GM23248 (cell line): Measurements from ENCODE around the gene NTNG1. TPM values are rescaled to one million over a fixed set of nuclear protein-coding genes. Genes with fewer than 3 reads are reported as not detected.

Source experiments
- DNase-seq: peaks from one replicate; pipeline ENCODE4 v3.0.0-alpha.2; 2015
- H2AFZ ChIP-seq: fragments of 200-600 bp; sonication (generic); 2 replicates; pipeline ENCODE4 v1.6.1; 2016; ENCODE audit warnings: antibody characterized with exemption
- H3F3A ChIP-seq: fragments of 200-600 bp; sonication (generic); 2 replicates; pipeline ENCODE4 v1.6.1; 2016; ENCODE audit warnings: mild to moderate bottlenecking, antibody characterized with exemption, mixed run types; ENCODE audit not compliant: insufficient read depth
- H3K27ac ChIP-seq: fragments of 200-600 bp; sonication (generic); 2 replicates; pipeline ENCODE4 v1.5.1; 2016; ENCODE audit warnings: mild to moderate bottlenecking
- H3K27me3 ChIP-seq: fragments of 200-600 bp; sonication (generic); replicated peaks from 2 replicates; pipeline ENCODE4 v1.6.1; 2016; ENCODE audit warnings: mild to moderate bottlenecking; ENCODE audit not compliant: insufficient read depth
- H3K36me3 ChIP-seq: fragments of 200-600 bp; sonication (generic); 2 replicates; pipeline ENCODE4 v1.6.1; 2016; ENCODE audit warnings: low read depth, mild to moderate bottlenecking
- H3K4me1 ChIP-seq: fragments of 200-600 bp; sonication (generic); 2 replicates; pipeline ENCODE4 v1.6.1; 2016; ENCODE audit warnings: mild to moderate bottlenecking; ENCODE audit not compliant: insufficient read depth
- H3K4me2 ChIP-seq: fragments of 200-600 bp; sonication (generic); one replicate; pipeline ENCODE4 v1.6.1; 2016; ENCODE audit warnings: mild to moderate bottlenecking; ENCODE audit not compliant: unreplicated experiment
- H3K4me3 ChIP-seq: fragments of 200-600 bp; sonication (generic); 2 replicates; pipeline ENCODE4 v1.5.1; 2016; ENCODE audit warnings: mild to moderate bottlenecking
- H3K79me2 ChIP-seq: fragments of 200-600 bp; sonication (generic); 2 replicates; pipeline ENCODE4 v1.6.1; 2016; ENCODE audit warnings: mild to moderate bottlenecking; ENCODE audit not compliant: insufficient read depth
- H3K9ac ChIP-seq: fragments of 200-600 bp; sonication (generic); 2 replicates; pipeline ENCODE4 v1.6.1; 2016; ENCODE audit warnings: mild to moderate bottlenecking
- H3K9me2 ChIP-seq: fragments of 200-600 bp; sonication (generic); 2 replicates; pipeline ENCODE4 v1.6.1; 2016; ENCODE audit warnings: mixed run types, mild to moderate bottlenecking, moderate library complexity; ENCODE audit not compliant: insufficient read depth
- H3K9me3 ChIP-seq: fragments of 200-600 bp; sonication (generic); one replicate; pipeline ENCODE4 v1.6.1; 2017; ENCODE audit warnings: low read depth
- H4K20me1 ChIP-seq: fragments of 200-600 bp; sonication (generic); 2 replicates; pipeline ENCODE4 v1.6.0; 2016; ENCODE audit not compliant: insufficient read depth
- EZH2 ChIP-seq: fragments of 200-600 bp; sonication (generic); IDR thresholded peaks from 2 replicates; pipeline ENCODE4 v1.6.1; 2018; ENCODE audit warnings: antibody characterized with exemption, mild to moderate bottlenecking; ENCODE audit not compliant: insufficient read depth, poor library complexity, severe bottlenecking
- EZH2phosphoT487 ChIP-seq: fragments of 200-600 bp; sonication (generic); IDR thresholded peaks from 2 replicates; pipeline ENCODE4 v1.6.1; 2018; ENCODE audit warnings: antibody characterized with exemption, moderate library complexity, mild to moderate bottlenecking, low read depth; ENCODE audit not compliant: insufficient read depth
- WGBS, 2 experiments: methylation state at CpG; one replicate each; pipeline ENCODE4 v1.1.6; 2015 to 2017; ENCODE audit warnings: low lambda C conversion rate in 2 of 2, low coverage in 1 of 2; ENCODE audit errors: missing lambda C conversion rate in 2 of 2; 5-methylcytosine and 5-hydroxymethylcytosine counted together
- in situ Hi-C: fragments of 300-500 bp; cut with MboI; formaldehyde crosslinking; loops from 2 replicates; pipeline ENCODE4 v1.15.0; 2020
- polyA plus RNA-seq: library from polyadenylated mRNA; unstranded; fragments of >200 nt; fragmentation: Nextera tagmentation; extraction: Ambion mirVana; gene quantifications from 2 replicates; pipeline ENCODE4 v1.2.1, GENCODE V29; 2016
- total RNA-seq: library from RNA; depleted of rRNA; stranded (reverse); fragments of >200 nt; shearing (Covaris generic); gene quantifications from 2 replicates; pipeline ENCODE4 v1.2.3, GENCODE V29; 2014

NTNG1 gene
- total and polyA plus RNA-seq, 2 experiments from 2014 or later: 14.4 to 16.0 TPM

GRCh38 chr1:107525961-107526360 lies 385.1 kb downstream of the NTNG1 start:
- Histone ChIP-seq H3K4me2 (no peak overlapping the region), H3K27me3 (no peaks in the 10 kb centered on the region), H3K9ac (no peak overlapping the region), H3K9me2 (no peaks in the 10 kb centered on the region), H3K4me1 (peaks cover 25% of the 10 kb centered on the region), H4K20me1 (no peaks in the 10 kb centered on the region), H3K9me3 (no peaks in the 10 kb centered on the region), H2AFZ (no peak overlapping the region), H3F3A (peaks cover 14% of the 10 kb centered on the region; the same call in 1 of the 2 replicates), H3K36me3 (no peaks in the 10 kb centered on the region), H3K79me2 (no peaks in the 10 kb centered on the region), H3K4me3 (no peak overlapping the region), H3K27ac (no peak overlapping the region)
- in situ Hi-C loops: loop anchor here (25.0 kb wide), 1 partner anchor 211 kb away; no protein-coding TSS in a partner anchor
- no peak for DNase-seq
- WGBS, 2 experiments: 80 to 83% methylated on average over 2 of the region's 2 CpGs
- TF ChIP-seq EZH2 (no peak), EZH2phosphoT487 (no peak)

GRCh38 chr1:107526524-107527198 lies 385.8 kb downstream of the NTNG1 start:
- H3F3A ChIP-seq: peaks cover 14% of the 10 kb centered on the region; the same call in 1 of the 2 replicates
- H3K4me2 ChIP-seq: no peak overlapping the region
- no peak overlapping the region for H2AFZ ChIP-seq
- no peaks in the 10 kb centered on the region for H4K20me1 ChIP-seq
- in situ Hi-C loops: loop anchor here (25.0 kb wide), 1 partner anchor 211 kb away; no protein-coding TSS in a partner anchor
- H3K79me2 ChIP-seq: no peaks in the 10 kb centered on the region
- no peaks in the 10 kb centered on the region for H3K9me3 ChIP-seq
- H3K4me3 ChIP-seq: no peak overlapping the region
- no peak for DNase-seq
- no peaks in the 10 kb centered on the region for H3K36me3 ChIP-seq
- H3K9ac ChIP-seq: no peak overlapping the region
- WGBS, 2 experiments: 79 to 80% methylated on average over 2 of the region's 2 CpGs
- H3K27ac ChIP-seq: no peak overlapping the region
- H3K9me2 ChIP-seq: no peaks in the 10 kb centered on the region
- no peaks in the 10 kb centered on the region for H3K27me3 ChIP-seq
- H3K4me1 ChIP-seq: peaks cover 29% of the 10 kb centered on the region
- TF ChIP-seq EZH2phosphoT487: no peak
- TF ChIP-seq EZH2: no peak

GRCh38 chr1:107529511-107530149 lies 388.8 kb downstream of the NTNG1 start:
- peak; percentile 78 for DNase-seq
- Histone ChIP-seq H3K9ac (0 out of 2 replicates have a peak overlapping the region, but pooled peaks have one; percentile 12), H3K4me1 (peaks cover 32% of the 10 kb centered on the region), H3K9me2 (no peaks in the 10 kb centered on the region), H3K27ac (peak overlapping the region; percentile 67), H2AFZ (no peak overlapping the region), H3K4me3 (no peak overlapping the region), H3K79me2 (no peaks in the 10 kb centered on the region), H4K20me1 (no peaks in the 10 kb centered on the region), H3K9me3 (no peaks in the 10 kb centered on the region), H3F3A (peaks cover 14% of the 10 kb centered on the region; the same call in 1 of the 2 replicates), H3K36me3 (no peaks in the 10 kb centered on the region), H3K27me3 (no peaks in the 10 kb centered on the region), H3K4me2 (no peak overlapping the region)
- in situ Hi-C loops: loop anchor here (25.0 kb wide), 1 partner anchor 208 kb away; no protein-coding TSS in a partner anchor
- WGBS, 2 experiments: 12 to 18% methylated on average over 6 of the region's 6 CpGs
- TF ChIP-seq EZH2phosphoT487: no peak
- TF ChIP-seq EZH2: no peak

- peak; percentile 86 for DNase-seq
- Histone ChIP-seq H3F3A (peaks cover 7% of the 10 kb centered on the region; the same call in 1 of the 2 replicates), H3K9me3 (no peaks in the 10 kb centered on the region), H4K20me1 (no peaks in the 10 kb centered on the region), H3K4me2 (peak overlapping the region; percentile 50), H3K36me3 (no peaks in the 10 kb centered on the region), H2AFZ (no peak overlapping the region), H3K9me2 (no peaks in the 10 kb centered on the region), H3K27ac (peak overlapping the region; percentile 67), H3K9ac (0 out of 2 replicates have a peak overlapping the region, but pooled peaks have one; percentile 12), H3K4me1 (peaks cover 23% of the 10 kb centered on the region), H3K27me3 (no peaks in the 10 kb centered on the region), H3K4me3 (no peak overlapping the region), H3K79me2 (no peaks in the 10 kb centered on the region)
- WGBS, 2 experiments: 25 to 29% methylated on average over 6 of the region's 6 CpGs
- in situ Hi-C loops: loop anchor here (25.0 kb wide), 1 partner anchor 207 kb away; no protein-coding TSS in a partner anchor
- TF ChIP-seq EZH2: no peak
- TF ChIP-seq EZH2phosphoT487: no peak
These were observed 389.7 kb downstream of the NTNG1 start for GRCh38 chr1:107530543-107530942.
